GM12872 (cell line): Measurements from ENCODE around the gene DGKQ.

Experiments
- CTCF ChIP-seq: IDR thresholded peaks from 3 replicates; pipeline ENCODE4 v1.5.1; 2011; ENCODE audit warnings: low read depth, mild to moderate bottlenecking, low read length, moderate library complexity; ENCODE audit not compliant: insufficient read depth

The DGKQ gene

GRCh38 chr4:961351-962230 is 11.8 kb downstream of the DGKQ start:
- no peak for TF ChIP-seq CTCF

GRCh38 chr4:960636-961350 is 12.6 kb downstream of the DGKQ start:
- no peak for TF ChIP-seq CTCF

- TF ChIP-seq CTCF, result no peak
Observed at GRCh38 chr4:960140-960635, 13.2 kb downstream of the DGKQ start.

- TF ChIP-seq CTCF, result no peak
Observed at GRCh38 chr4:959338-960139, 13.8 kb downstream of the DGKQ start.

GRCh38 chr4:958696-959337 is 14.6 kb downstream of the DGKQ start:
- no peak for TF ChIP-seq CTCF

GRCh38 chr4:958314-958665 is 15.1 kb downstream of the DGKQ start:
- no peak for TF ChIP-seq CTCF
